IgD-negative memory B cell (primary cell): ENCODE results near the gene JARID2. TPM values are rescaled to one million over a fixed set of nuclear protein-coding genes. Genes with fewer than 3 reads are reported as not detected.

ENCODE experiments used
- H3K27ac Mint-ChIP-seq, 3 donors: one replicate each; pipeline ENCODE4 v1.8.0; 2020 to 2022; ENCODE audit warnings: mild to moderate bottlenecking in 3 of 3, mixed read lengths in 3 of 3, moderate library complexity in 1 of 3
- H3K27me3 Mint-ChIP-seq: one replicate; pipeline ENCODE4 v1.8.0; 2021; ENCODE audit warnings: mixed read lengths
- H3K36me3 Mint-ChIP-seq: one replicate; pipeline ENCODE4 v1.8.0; 2020; ENCODE audit warnings: mild to moderate bottlenecking, mixed read lengths
- H3K4me1 Mint-ChIP-seq, 3 donors: one replicate each; pipeline ENCODE4 v1.8.0; 2020 to 2022; ENCODE audit warnings: mixed read lengths in 3 of 3, mild to moderate bottlenecking in 1 of 3
- H3K4me3 Mint-ChIP-seq, 4 donors: one replicate each; pipeline ENCODE4 v1.8.0; 2020 to 2022; ENCODE audit warnings: mild to moderate bottlenecking in 4 of 4, mixed read lengths in 4 of 4, moderate library complexity in 3 of 4
- H3K9me3 Mint-ChIP-seq, 3 donors: one replicate each; pipeline ENCODE4 v1.8.0; 2020 to 2021; ENCODE audit warnings: mixed read lengths in 3 of 3, mild to moderate bottlenecking in 1 of 3
- polyA plus RNA-seq: library from polyadenylated mRNA; unstranded; fragments of 300-500 nt; fragmentation: Illumina TruSeq; gene quantifications from one replicate; pipeline ENCODE4 v1.2.3, GENCODE V29; 2021

JARID2 gene
- polyA plus RNA-seq, 1 donor from 2014 or later: 10.8 TPM

GRCh38 chr6:15431762-15432483 lies 186.1 kb downstream of the JARID2 start:
- H3K9me3 Mint-ChIP-seq: no peaks in the 10 kb centered on the region
- H3K4me3 Mint-ChIP-seq: peak overlapping the region in 1 of 4 donors; percentile 44
- no peaks in the 10 kb centered on the region for H3K36me3 Mint-ChIP-seq
- H3K4me1 Mint-ChIP-seq: peaks cover 50 to 75% (median 68%) of the 10 kb centered on the region in 3 donors
- no peaks in the 10 kb centered on the region for H3K27me3 Mint-ChIP-seq
- H3K27ac Mint-ChIP-seq: peak overlapping the region in 1 of 3 donors; percentile 57

GRCh38 chr6:15433511-15433861 lies 187.6 kb downstream of the JARID2 start:
- Mint-ChIP-seq H3K9me3 (no peaks in the 10 kb centered on the region), H3K4me1 (peaks cover 46 to 76% (median 76%) of the 10 kb centered on the region in 3 donors), H3K27me3 (no peaks in the 10 kb centered on the region), H3K4me3 (peak overlapping the region in 1 of 4 donors; percentile 81), H3K36me3 (no peaks in the 10 kb centered on the region), H3K27ac (peak overlapping the region in 1 of 3 donors; percentile 28)

- H3K36me3 Mint-ChIP-seq: no peaks in the 10 kb centered on the region
- H3K4me3 Mint-ChIP-seq: peak overlapping the region in 3 of 4 donors; percentile 4 to 65 (median 33)
- H3K9me3 Mint-ChIP-seq: no peaks in the 10 kb centered on the region
- peak overlapping the region in 2 of 3 donors; percentile 11 to 75 for H3K27ac Mint-ChIP-seq
- no peaks in the 10 kb centered on the region for H3K27me3 Mint-ChIP-seq
- H3K4me1 Mint-ChIP-seq: peaks cover 44 to 77% (median 77%) of the 10 kb centered on the region in 3 donors
These were observed 188.4 kb downstream of the JARID2 start for GRCh38 chr6:15434263-15434662.

- H3K27me3 Mint-ChIP-seq: no peaks in the 10 kb centered on the region
- peak overlapping the region in 3 of 4 donors; percentile 4 to 74 (median 44) for H3K4me3 Mint-ChIP-seq
- peaks cover 44 to 78% (median 76%) of the 10 kb centered on the region in 3 donors for H3K4me1 Mint-ChIP-seq
- no peaks in the 10 kb centered on the region for H3K9me3 Mint-ChIP-seq
- H3K36me3 Mint-ChIP-seq: no peaks in the 10 kb centered on the region
- peak overlapping the region in 2 of 3 donors; percentile 3 to 75 for H3K27ac Mint-ChIP-seq
These were observed 189.0 kb downstream of the JARID2 start for GRCh38 chr6:15434823-15435380.

GRCh38 chr6:15435468-15435867 lies 189.6 kb downstream of the JARID2 start:
- peak overlapping the region in 2 of 3 donors; percentile 53 to 75 for H3K27ac Mint-ChIP-seq
- H3K27me3 Mint-ChIP-seq: no peaks in the 10 kb centered on the region
- H3K9me3 Mint-ChIP-seq: no peaks in the 10 kb centered on the region
- no peak overlapping the region for H3K4me3 Mint-ChIP-seq
- H3K36me3 Mint-ChIP-seq: no peaks in the 10 kb centered on the region
- H3K4me1 Mint-ChIP-seq: peaks cover 44 to 76% (median 75%) of the 10 kb centered on the region in 3 donors

GRCh38 chr6:15436451-15436850 lies 190.6 kb downstream of the JARID2 start:
- Mint-ChIP-seq H3K4me3 (peak overlapping the region in 2 of 4 donors; percentile 40 to 59), H3K27ac (peak overlapping the region in 1 of 3 donors; percentile 66), H3K9me3 (no peaks in the 10 kb centered on the region), H3K4me1 (peaks cover 43 to 83% (median 76%) of the 10 kb centered on the region in 3 donors), H3K27me3 (no peaks in the 10 kb centered on the region), H3K36me3 (no peaks in the 10 kb centered on the region)

GRCh38 chr6:15437090-15437635 lies 191.3 kb downstream of the JARID2 start:
- no peaks in the 10 kb centered on the region for H3K27me3 Mint-ChIP-seq
- no peaks in the 10 kb centered on the region for H3K9me3 Mint-ChIP-seq
- H3K27ac Mint-ChIP-seq: peak overlapping the region in 2 of 3 donors; percentile 66 to 76
- H3K4me1 Mint-ChIP-seq: peaks cover 43 to 81% (median 73%) of the 10 kb centered on the region in 3 donors
- H3K36me3 Mint-ChIP-seq: no peaks in the 10 kb centered on the region
- peak overlapping the region in 1 of 4 donors; percentile 47 for H3K4me3 Mint-ChIP-seq

- Mint-ChIP-seq H3K36me3 (no peaks in the 10 kb centered on the region), H3K4me3 (no peak overlapping the region), H3K4me1 (peaks cover 30 to 64% (median 56%) of the 10 kb centered on the region in 3 donors), H3K9me3 (no peaks in the 10 kb centered on the region), H3K27me3 (no peaks in the 10 kb centered on the region), H3K27ac (peak overlapping the region in 1 of 3 donors; percentile 35)
These were observed 193.6 kb downstream of the JARID2 start for GRCh38 chr6:15439410-15440025.

- Mint-ChIP-seq H3K36me3 (no peaks in the 10 kb centered on the region), H3K4me3 (no peak overlapping the region), H3K27me3 (no peaks in the 10 kb centered on the region), H3K27ac (no peak overlapping the region), H3K9me3 (no peaks in the 10 kb centered on the region), H3K4me1 (peaks cover 25 to 59% (median 54%) of the 10 kb centered on the region in 3 donors)
These were observed 194.2 kb downstream of the JARID2 start for GRCh38 chr6:15440040-15440439.

- Mint-ChIP-seq H3K36me3 (no peaks in the 10 kb centered on the region), H3K9me3 (no peaks in the 10 kb centered on the region), H3K27ac (peak overlapping the region in 1 of 3 donors; percentile 57), H3K4me3 (no peak overlapping the region), H3K4me1 (peaks cover 27 to 56% (median 52%) of the 10 kb centered on the region in 3 donors), H3K27me3 (no peaks in the 10 kb centered on the region)
These were observed 195.5 kb downstream of the JARID2 start for GRCh38 chr6:15441215-15441868.

GRCh38 chr6:15441981-15442380 lies 196.1 kb downstream of the JARID2 start:
- peaks cover 24 to 51% (median 48%) of the 10 kb centered on the region in 3 donors for H3K4me1 Mint-ChIP-seq
- no peaks in the 10 kb centered on the region for H3K36me3 Mint-ChIP-seq
- H3K9me3 Mint-ChIP-seq: no peaks in the 10 kb centered on the region
- H3K27ac Mint-ChIP-seq: peak overlapping the region in 1 of 3 donors; percentile 58
- no peaks in the 10 kb centered on the region for H3K27me3 Mint-ChIP-seq
- no peak overlapping the region for H3K4me3 Mint-ChIP-seq

- Mint-ChIP-seq H3K9me3 (no peaks in the 10 kb centered on the region), H3K36me3 (no peaks in the 10 kb centered on the region), H3K27me3 (no peaks in the 10 kb centered on the region), H3K4me1 (peaks cover 24 to 51% (median 48%) of the 10 kb centered on the region in 3 donors), H3K27ac (no peak overlapping the region), H3K4me3 (no peak overlapping the region)
These were observed 196.6 kb downstream of the JARID2 start for GRCh38 chr6:15442467-15442866.

- no peaks in the 10 kb centered on the region for H3K27me3 Mint-ChIP-seq
- H3K9me3 Mint-ChIP-seq: no peaks in the 10 kb centered on the region
- no peaks in the 10 kb centered on the region for H3K36me3 Mint-ChIP-seq
- peak overlapping the region in 1 of 3 donors; percentile 66 for H3K27ac Mint-ChIP-seq
- no peak overlapping the region for H3K4me3 Mint-ChIP-seq
- H3K4me1 Mint-ChIP-seq: peaks cover 29 to 52% (median 48%) of the 10 kb centered on the region in 3 donors
These were observed 197.4 kb downstream of the JARID2 start for GRCh38 chr6:15443119-15443830.

GRCh38 chr6:15444081-15444731 lies 198.3 kb downstream of the JARID2 start:
- Mint-ChIP-seq H3K9me3 (no peaks in the 10 kb centered on the region), H3K27ac (no peak overlapping the region), H3K4me3 (no peak overlapping the region), H3K4me1 (peaks cover 27 to 49% (median 42%) of the 10 kb centered on the region in 3 donors), H3K27me3 (no peaks in the 10 kb centered on the region), H3K36me3 (no peaks in the 10 kb centered on the region)
